Islet of Langerhans (tissue), 1 donor: ENCODE data around the gene THY1.
"Not testable (repeated sequence)": the region's sequence is repeated elsewhere in the genome, so short reads cannot be mapped to it uniquely, and the experiment has no call there.

Experiments
- FAIRE-seq: peaks from one replicate; lab custom pipeline; 2011; peaks lifted over from hg19 to GRCh38; lab: Jason Lieb, UNC

THY1 gene

DNA sequence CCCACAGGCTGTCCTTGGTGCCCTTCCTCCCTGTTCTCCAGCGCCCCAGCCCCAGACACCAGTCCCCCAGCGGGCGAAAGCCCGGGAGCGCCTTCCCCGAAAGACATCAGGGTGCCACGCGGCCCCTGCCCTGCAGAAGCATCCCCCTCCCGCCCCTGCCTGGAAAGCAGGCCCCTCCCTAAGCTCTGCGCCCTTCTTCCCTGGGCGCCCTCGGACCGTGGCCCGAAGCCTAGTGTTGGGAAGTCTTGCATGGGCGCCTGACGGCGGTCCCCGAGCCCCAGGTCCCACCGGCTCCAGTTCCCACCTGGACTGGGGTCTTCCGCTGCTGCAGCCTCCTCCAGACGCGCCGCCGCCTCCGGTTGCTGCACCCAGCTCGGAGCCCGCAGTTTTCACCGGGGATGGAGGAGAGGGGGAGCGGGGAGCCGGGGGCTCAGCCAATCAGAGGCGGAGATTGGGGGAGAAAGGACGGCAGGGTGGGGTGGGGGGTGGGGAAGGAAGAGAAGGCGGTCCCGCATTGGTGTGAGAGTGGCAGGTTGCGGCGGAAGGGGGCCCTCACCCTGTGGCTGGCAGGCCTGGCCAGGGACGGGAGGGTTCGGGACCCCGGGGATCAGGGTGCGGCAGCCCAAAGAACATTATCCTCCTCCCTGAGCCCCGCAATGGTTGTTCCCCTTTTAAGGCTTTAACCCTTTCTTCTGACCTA, at the start of gene THY1:
Gene THY1, minus strand, starts transcription at position 364 of the 700 bp plus-strand sequence. CDS start 2,267 bp downstream, outside the sequence.
- no peak for FAIRE-seq

DNA sequence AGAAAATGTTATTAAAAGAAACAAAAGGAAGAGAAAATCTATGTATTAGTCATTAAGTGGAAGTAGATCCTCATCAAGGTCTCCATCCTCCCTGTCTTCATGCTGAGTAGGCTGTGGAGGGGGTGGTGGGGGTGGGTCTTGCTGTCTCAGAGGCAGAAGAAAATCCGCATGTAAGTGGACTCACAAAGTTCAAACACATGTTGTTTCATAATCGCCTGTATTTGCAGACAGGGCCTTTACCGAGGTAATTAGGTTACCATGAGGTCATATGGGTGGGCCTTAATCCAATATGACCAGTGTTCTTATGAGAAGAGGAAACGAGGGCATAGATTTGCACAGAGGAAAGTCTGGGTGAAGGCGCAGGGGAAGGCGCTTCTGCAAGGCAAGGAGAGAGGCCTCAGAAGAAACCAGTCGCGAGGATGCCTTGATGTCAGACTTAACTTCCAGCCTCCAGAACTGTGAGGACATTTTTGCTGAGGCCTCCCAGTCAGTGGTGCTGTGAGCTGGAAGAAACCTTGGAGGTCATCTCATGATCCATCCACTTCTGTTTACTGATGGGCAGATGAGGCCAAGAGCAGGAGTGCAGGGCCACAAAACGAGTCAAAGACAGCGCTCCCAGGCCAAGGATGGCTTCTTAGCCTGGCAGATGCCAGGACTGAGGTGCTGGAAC, 49.3 kb upstream of the THY1 start:
- FAIRE-seq, result no peak

DNA sequence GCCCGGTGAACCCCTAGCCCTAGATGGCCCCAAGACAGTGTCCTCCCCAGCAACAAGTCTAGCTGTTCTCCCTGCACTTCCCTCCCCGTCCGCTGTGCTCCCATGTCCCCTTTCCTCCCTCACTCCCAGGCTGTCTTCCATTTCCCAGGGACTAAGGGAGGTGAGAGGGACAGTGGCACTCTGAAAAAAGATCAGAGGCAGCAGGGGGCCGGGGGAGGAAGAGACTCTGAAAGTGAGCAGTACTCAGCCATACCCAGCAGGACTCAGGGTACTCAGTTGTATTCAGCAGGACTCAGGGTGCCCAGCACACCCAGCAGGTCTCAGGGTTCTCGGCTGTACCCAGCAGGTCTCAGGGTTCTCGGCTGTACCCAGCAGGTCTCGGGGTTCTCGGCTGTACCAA, 48.4 kb upstream of the THY1 start:
- no peak for FAIRE-seq

DNA sequence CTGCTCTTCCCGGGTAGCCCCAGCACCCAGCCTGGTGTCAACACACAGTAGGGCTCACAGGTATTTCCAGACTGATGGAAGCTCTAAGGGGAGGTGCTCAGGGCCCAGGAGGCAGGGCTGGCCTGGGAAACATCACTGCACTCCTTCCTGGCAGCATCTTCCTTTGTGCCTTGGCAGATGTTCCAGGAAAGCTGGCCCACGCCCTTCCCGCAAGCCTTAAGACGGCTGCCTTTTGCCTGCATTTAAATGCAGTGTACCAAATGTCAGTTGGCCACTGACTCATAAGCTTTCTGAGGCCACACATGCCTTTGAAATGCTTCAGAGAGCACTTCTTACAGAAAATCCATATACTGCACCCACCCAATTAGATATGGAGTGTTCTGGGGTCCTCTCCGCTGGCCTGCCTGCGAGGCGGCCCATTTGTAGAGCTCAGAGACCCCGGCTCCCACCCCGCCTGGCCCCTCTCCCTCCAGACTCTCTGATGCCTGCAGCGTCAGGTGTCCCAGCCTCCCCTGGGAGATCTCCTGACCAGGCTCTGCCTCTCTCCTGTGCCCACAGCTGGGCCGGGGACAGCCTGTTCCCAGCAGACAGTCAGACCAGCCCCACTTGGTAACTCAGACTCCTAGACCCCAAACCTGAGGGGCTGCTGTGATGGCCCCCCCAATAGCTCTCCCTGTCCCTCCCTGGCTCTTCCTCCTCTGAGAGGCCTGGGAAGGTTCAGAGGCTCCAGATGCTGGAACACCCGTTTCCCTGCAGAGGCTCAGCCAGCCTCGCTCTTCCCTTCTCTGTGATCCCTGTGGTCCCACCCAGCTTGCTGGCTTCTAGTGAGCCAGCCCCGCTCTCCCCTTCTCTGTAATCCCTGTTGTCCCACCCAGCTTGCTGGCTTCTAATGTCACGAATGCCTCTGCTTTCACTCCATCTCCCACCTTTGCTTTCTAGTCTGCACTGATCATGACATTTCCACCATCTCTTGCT, 47.6 kb upstream of the THY1 start:
- FAIRE-seq, result no peak

DNA sequence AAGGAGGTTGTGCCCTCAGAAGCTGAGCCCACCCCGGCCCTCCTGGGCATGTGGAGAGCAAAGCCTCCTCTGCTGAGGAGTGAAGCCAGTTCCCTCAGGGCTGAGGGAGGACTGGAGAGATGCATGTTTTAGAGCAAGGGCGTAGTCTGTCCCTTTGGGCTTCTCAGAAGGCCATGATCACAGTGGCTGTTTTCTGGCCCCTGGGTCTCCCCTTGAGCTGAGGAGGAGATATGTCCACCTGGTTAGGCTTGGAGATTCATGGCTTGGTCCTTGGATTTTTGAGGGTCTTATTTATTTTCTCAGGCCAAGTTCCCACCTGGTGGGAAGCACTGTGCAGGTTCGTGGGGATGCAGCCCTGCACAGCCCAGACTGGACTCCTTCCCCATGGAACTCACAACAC, 46.5 kb upstream of the THY1 start:
- no peak for FAIRE-seq

DNA sequence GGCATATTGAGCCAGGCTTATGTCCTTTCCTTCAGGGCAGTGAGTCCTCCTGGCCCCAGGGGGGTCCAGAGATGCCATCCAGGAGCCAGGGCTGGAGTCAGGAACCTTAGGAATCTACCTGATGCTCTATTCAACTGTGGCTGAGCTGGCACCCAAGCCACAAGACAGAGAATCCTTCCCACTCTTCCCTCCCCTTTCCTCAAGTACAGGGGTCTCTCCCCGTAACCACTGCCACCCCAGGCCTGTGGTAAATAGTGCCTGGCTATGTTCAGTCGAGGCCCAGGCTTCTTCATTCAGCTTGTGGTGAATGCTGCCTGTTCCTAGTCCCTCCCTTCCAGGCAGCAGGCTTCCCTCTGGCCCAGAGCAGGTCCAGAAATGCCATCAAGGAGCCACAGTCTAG, 45.5 kb upstream of the THY1 start:
- no peak for FAIRE-seq

DNA sequence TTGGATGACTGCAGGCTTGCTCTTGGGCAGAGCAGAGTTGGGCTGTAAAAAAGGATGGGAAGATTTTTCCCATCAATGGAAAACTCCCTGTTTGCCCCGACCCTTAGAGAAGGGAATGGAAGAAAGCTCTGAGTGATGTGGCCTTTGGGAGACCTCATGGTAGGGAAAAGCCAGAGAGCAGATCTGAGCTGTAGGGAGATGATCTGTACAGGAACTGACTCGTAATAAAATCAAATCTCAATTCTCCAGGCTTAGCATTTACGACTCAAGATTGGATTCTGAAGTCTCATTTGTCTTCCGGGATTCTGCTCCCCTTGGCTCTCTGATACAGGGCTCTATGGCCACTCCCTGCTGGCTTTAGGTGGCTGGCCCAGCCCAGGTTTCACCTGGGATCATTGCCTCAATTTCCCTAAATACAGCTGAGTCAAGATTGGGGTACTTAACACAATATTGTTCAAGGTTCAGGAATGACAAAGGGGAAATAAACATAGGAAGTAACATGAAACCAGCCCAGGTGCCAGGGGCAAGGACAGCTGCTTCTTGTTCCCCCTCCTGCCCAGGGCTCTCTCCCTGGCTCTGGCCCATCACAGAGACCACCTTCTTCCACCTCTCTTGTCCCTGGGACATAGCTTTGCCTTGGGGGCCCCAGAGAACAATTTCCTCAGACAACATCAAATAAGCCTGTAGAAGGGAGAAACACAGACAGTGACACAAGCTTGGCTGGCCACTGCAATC, 38.4 kb upstream of the THY1 start:
- FAIRE-seq, result no peak

DNA sequence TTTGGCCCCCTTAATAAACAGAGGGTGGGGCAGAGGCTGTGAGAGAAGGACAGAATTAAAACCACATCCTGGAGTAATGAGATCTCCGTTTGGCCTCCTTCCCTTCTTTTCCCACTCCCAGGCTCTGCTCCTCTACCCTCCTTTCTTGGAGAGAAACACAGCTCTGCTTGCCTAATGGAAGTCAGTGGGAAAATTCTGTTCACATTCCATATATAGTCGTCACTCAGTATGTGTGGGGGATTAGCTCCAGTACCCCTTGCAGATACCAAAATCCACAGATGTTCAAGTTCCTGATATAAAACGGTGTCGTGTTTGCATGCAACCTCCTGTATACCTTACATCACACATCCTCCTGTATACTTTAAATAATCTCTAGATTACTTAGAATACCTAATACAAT, 37.6 kb upstream of the THY1 start:
- FAIRE-seq, result no peak

DNA sequence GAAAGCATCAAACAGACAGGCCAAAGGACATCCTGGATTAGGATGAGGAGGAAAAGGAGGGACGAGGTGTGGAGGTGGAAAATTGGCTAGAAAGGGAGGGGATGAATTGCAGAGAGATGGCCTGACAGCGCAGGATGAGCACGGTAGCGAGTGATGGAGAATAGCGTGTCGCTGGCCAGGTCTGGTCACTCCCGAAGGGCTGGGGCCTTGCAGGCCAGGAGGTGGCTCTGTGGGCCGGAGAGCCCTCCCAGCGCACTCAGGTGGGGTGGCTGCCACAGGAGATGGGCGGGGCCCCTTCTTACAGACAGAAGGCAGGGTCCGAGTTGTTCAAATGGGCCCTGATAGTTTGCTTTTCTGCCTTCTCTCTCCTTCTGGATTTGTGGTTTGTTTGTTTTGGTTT, 37.1 kb upstream of the THY1 start:
- no peak for FAIRE-seq

DNA sequence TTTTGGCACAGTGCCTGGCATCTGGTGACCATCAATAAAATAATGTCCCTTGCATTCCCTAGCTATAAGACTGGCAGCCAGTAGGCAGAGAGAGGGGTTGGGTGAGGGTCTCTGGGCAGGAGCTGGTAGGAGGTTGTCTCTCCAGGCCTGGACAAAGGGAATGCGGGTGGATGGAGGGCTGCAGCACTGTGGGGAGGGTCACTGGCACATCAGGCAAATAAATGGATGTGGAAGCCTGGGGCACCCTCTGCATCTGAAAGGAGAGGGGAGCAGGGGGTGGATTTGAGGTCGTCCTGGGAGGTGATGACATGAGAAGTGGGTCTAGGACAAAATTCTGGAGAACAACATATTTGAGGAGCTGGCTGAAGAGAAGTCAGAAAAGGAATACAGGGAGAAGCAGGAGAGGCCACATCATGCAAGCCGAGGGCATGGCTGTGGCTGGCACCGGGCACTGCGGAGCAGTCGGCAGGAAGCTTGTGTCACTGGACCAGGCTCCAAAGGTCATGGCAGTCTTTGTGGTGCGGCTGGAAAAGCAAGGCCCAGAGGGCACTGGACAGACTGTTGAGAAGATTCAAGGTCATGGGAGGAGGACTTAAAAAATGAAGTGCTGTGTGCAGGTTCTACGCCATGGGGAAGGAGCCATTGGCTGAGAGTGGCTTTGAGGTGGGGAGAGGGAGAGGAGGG, 36.5 kb upstream of the THY1 start:
- FAIRE-seq, result no peak

DNA sequence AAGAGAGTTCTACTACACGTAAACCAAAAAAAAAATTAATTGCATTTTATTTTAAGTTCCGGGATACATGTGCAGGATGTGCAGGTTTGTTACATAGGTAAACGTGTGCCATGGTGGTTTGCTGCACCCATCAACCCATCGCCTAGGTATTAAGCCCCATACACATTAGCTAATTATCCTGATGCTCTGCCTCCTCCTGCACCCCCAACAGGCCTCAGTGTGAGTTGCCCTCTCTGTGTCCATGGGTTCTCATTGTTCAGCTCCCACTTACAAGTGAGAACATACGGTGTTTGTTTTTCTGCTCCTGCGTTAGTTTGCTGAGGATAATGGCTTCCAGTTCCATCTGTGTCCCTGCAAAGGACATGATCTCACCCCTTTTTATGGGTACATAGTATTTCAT, 32.7 kb upstream of the THY1 start:
- not testable (repeated sequence) for FAIRE-seq

DNA sequence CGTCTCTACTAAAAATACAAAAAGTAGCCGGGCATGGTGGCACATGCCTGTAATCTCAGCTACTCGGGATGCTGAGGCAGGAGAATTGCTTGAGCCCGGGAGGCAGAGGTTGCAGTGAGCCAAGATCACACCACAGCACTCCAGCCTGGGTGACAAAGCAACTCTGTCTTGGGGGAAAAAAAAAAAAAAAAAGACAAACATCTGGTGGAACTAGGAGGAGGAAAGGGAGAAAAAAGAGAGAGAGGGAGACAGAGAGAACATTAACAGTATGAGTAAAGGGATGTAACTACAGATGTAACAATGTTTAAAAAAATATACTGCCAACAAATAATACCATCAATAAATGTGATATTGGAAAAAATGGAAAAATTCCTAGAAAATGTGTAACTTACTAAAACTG, 32.3 kb upstream of the THY1 start:
- not testable (repeated sequence) for FAIRE-seq

DNA sequence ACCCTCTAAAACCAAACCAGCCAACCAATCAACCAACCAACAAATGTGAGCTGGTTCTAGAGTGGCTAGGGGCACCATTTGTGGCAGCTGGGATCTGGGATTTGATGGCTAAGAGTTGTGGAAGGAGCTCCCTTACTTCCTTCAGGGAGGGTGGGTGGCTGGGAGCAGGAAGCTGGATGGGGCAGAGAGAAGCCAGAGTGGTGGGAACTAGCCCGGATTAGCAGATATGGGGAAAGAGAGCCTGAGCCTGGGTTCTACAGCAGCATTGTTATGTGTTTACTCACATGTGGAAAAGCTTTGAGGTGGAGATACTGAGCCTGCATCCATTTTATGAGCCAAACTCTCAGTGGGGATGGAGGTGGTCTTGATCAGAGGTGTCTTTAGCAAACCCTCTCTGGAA, 30.9 kb upstream of the THY1 start:
- no peak for FAIRE-seq

DNA sequence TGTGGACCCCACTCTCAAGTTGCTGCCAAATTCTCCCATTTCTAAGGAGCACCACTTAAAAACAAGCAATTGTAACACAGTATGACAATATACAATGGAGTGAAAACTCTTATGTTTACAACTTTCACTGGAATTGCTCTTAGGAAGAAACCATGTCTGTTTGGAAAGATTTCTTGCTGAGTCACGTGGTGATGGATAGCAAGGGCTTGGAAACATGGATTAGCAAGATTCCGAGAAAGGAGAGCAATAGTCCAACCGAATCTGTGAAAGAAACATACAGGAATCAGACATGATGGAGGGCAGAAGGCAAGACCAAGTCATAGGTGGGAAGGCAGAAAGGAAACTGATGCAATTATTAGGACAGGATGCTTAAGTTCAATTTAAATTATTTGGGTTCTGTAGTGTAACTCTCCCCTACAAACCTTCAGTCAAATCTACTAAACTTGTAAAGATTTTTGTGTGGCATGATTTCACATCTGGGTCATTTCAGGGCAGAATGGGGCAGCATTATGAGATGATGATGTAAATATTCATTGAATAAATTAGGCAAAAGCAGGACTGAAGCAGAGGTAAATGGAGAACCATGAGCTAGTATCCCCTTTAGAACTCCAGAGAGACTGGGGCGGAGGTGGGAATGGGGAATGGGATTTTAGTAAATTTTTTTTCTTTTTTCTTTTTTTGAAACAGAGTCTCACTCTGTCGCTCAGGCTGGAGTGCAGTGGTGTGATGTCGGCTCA, 27.8 kb upstream of the THY1 start:
- no peak for FAIRE-seq

DNA sequence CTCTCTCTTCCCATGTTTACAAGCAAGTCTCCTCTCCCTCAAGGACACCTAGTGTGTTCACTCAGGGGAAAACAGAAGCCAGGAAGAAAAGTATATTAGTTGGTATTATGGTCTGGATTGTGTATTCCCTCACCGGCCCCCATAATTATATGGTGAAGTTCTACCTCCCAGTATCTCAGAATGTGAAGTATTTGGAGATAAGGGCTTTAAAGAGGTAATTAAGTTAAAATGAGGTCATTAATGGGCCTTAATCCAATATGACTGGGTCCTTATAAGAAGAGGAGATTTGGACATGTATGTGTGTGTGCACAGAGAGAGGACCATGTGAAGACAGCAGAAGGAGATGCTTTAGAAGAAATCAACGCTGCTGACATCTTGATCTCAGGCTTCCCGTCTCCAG, 26.5 kb upstream of the THY1 start:
- no peak for FAIRE-seq

DNA sequence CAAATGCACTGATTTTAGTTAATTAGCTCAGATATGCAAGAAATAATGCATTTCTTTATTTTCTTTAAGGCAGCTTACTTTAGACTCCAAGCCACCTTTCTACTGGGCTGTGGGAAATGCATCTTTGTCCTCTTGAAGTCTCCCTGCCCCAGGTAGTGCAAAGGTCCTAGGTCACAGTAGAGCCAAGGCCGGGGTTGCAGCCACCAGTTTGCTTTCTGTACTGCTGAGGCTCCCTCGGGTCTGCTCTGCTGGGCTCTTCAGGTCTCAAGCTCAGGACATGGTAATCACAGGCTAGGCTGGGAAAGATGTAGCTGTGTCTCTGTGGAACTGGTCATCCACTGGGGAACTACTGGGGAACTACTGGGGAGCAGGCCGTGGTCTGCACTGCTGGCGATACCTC, 25.4 kb upstream of the THY1 start:
- no peak for FAIRE-seq

DNA sequence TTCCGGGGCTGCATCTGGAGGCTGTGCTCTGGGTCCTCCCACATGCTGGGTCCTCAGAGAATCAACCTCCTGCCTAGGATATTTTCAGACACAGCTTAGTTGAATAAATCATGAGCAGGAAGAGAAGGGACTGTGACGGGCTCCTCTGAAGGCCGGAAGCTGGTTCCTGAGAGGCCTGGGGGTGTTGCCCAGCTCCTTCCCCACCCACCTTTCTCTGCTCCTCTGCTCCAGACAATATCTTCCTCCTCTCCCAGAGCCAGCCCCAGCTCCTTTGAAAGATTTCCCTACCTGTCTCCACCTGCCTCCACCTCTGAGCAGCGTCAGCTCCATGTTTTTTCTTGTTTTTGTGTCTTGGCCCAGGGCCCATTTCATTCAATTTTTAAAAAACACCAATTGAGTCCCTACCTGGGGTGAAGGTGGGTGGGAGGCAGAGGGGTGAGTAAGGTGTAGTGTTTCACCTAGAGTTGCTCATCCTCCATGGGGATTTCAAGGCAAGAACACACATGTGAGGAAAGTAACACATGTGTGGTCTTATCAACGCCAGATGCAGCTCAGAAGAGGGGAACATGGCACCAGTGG, 24.8 kb upstream of the THY1 start:
- no peak for FAIRE-seq

DNA sequence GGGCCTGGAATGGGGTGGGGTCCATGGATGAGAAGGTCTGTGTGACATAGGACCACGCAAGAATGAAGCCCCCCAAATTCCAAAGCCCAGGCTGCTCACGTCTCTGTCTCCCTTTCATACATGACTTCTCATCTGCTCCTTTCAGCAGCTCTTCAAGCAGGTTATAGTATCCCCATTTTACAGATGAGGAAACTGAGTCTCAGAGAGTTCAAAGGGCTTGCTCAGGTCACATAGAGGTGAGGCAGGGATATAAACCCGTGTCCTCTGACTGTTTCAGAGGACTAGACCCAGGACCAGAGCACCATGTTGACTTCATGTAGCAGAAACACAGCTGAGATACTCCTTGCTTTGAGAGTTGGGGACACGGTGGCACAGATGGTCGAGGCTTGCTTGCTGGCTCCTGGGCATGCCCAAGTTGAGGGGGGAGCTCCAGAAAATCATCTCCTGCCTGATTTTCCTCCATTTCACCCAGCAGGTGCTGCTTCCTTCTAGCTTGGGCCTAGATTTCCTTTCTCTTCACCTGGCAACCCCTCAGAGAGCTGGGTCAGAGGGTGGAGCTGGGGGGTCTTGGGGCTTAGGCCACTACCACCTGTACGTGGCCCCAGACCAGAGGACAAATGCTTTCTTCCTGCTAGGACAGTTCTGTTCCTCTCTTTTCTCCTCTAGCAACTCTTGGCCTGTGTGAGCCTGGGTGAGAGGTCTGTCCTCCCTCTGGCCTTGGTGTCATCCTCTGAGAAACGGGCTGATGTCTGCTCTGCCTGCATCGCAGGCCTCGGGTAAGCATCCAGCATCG, 24.1 kb upstream of the THY1 start:
- FAIRE-seq, result no peak

DNA sequence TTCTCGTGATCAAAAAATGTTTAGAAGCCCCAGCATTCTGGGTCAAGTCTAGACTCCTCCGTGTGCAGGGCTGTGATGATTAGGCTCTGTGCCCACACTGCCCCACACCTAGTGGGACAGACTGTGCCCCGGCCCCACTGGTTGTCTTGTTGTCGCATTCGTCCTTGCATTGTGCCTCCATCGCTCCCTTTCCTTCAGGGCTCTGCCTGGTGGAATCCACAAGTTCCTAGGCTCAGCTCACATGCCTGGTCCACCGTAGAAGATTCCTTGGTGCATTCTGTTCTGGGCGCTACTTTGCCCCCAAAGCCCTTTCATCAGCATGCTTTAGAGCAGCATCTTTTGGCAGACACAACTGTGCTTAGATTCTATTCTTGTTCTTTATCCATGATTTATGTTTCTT, 23.5 kb upstream of the THY1 start:
- no peak for FAIRE-seq

DNA sequence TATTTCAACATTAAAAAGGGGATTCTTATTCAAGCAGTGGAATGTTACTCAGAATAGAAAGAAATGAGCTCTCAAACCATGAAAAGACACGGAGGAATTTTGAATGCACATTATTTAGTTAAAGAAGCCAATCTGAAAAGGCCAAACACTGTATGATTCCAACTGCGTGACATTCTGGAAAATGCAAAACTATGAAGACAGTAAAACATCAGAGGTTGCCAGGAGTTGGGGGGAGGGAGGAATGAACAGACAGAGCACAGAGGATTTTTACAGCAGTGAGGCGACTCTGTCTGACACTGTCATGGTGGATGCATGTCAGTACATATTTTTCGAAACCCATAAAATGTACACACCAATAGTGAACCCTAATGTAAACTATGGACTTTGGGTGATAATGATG, 22.9 kb upstream of the THY1 start:
- no peak for FAIRE-seq
